Cardiac muscle cell (in vitro differentiated cells and primary cell): ENCODE results near the gene PSMB1. TPM values are rescaled to one million over a fixed set of nuclear protein-coding genes. Genes with fewer than 3 reads are reported as not detected.

Experiments used
- DNase-seq, 2 donors: peaks; one replicate each; pipeline versions ENCODE4 v3.0.0 to v3.0.0-alpha.2; 2010 to 2017; ENCODE audit warnings: low read depth in 1 of 2, low spot score in 1 of 2
- H3K27ac ChIP-seq: fragments of 200-600 bp; sonication (generic); 2 replicates; pipeline ENCODE4 v1.5.1; 2016
- H3K27me3 ChIP-seq: fragments of 200-600 bp; sonication (generic); 2 replicates; pipeline ENCODE4 v1.6.0; 2016; ENCODE audit warnings: control low read depth
- H3K36me3 ChIP-seq: fragments of 200-600 bp; sonication (generic); 2 replicates; pipeline ENCODE4 v1.5.1; 2016; ENCODE audit warnings: control low read depth
- H3K4me1 ChIP-seq: fragments of 200-600 bp; sonication (generic); 2 replicates; pipeline ENCODE4 v1.8.1; 2017; ENCODE audit warnings: low read depth, mild to moderate bottlenecking, mixed run types
- H3K4me3 ChIP-seq: fragments of 200-600 bp; sonication (generic); 2 replicates; pipeline ENCODE4 v1.5.1; 2016; ENCODE audit warnings: mild to moderate bottlenecking
- H3K9me3 ChIP-seq: fragments of 200-600 bp; sonication (generic); 2 replicates; pipeline ENCODE4 v1.5.1; 2017; ENCODE audit warnings: low read depth, mild to moderate bottlenecking, control low read depth
- polyA plus RNA-seq: library from polyadenylated mRNA; unstranded; fragments of >200 nt; fragmentation: Nextera tagmentation; extraction: Ambion mirVana; gene quantifications from 2 replicates; pipeline ENCODE4 v1.2.1, GENCODE V29; 2016
- total RNA-seq: library from RNA; depleted of rRNA; stranded (reverse); fragments of >200 nt; gene quantifications from 2 replicates; pipeline ENCODE4 v1.2.3, GENCODE V29; 2016
- TF ChIP-seq, protein P1 (sequence below): IDR thresholded peaks from 2 replicates; pipeline ENCODE4 v1.5.1; 2012; ENCODE audit warnings: low read depth, mild to moderate bottlenecking, low read length

The PSMB1 gene
- total and polyA plus RNA-seq, 2 experiments from 2014 or later: 162 to 499 TPM

DNA sequence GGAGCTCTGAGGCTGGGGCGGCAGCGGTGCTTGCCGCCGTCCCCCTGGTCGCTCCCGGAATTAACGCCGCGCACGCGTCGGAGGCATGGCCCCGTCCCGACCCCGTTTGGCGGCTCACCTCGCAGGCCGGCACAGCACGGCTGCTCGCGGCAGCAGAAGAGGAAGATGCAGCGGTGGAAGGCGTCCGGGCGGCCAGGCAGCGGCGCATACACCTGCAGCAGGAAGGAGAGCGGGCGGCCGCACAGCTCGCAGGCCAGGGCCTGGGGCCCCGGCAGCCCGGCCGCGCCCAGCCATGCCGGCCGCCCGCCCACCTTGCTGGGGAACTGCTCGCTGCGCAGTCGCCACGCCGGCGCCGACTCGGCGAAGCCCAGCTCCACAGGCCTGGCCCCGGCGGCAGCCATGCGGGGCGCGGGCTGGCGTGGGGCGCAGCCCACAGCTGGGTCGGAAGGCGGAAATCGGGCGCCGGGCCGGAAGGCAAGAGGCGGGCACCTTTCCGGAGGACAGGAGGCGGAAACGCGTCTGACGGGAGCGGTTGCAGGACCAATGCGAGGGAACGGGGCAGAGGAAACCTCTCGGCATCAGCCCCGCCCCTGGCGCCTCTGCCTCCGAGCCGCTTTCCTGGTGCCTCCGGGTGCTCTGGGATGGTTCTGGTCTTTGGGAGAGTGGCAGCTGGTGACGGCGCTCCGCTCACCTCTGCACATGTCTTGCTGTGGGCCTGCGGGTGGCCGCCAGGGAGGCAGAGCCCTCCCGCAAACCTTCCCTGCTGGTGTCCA is 31.3 kb upstream of the PSMB1 start, which contains the start of gene PDCD2:
Gene PDCD2 (minus strand): TSS at position 457 of the 773 bp plus-strand sequence. CDS start 56 bp downstream, at position 401.
- Histone ChIP-seq H3K27ac (peak within 1 kb of the TSS; percentile 75), H3K4me1 (peaks cover 9% of the 10 kb centered on the region), H3K4me3 (peak within 1 kb of the TSS; percentile 95), H3K9me3 (no peaks in the 10 kb centered on the region), H3K36me3 (peaks cover 17% of the 10 kb centered on the region), H3K27me3 (no peaks in the 10 kb centered on the region)
- DNase-seq: peak; percentile 93 to 96
- TF ChIP-seq, protein P1, sequence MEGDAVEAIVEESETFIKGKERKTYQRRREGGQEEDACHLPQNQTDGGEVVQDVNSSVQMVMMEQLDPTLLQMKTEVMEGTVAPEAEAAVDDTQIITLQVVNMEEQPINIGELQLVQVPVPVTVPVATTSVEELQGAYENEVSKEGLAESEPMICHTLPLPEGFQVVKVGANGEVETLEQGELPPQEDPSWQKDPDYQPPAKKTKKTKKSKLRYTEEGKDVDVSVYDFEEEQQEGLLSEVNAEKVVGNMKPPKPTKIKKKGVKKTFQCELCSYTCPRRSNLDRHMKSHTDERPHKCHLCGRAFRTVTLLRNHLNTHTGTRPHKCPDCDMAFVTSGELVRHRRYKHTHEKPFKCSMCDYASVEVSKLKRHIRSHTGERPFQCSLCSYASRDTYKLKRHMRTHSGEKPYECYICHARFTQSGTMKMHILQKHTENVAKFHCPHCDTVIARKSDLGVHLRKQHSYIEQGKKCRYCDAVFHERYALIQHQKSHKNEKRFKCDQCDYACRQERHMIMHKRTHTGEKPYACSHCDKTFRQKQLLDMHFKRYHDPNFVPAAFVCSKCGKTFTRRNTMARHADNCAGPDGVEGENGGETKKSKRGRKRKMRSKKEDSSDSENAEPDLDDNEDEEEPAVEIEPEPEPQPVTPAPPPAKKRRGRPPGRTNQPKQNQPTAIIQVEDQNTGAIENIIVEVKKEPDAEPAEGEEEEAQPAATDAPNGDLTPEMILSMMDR: no peak

DNA sequence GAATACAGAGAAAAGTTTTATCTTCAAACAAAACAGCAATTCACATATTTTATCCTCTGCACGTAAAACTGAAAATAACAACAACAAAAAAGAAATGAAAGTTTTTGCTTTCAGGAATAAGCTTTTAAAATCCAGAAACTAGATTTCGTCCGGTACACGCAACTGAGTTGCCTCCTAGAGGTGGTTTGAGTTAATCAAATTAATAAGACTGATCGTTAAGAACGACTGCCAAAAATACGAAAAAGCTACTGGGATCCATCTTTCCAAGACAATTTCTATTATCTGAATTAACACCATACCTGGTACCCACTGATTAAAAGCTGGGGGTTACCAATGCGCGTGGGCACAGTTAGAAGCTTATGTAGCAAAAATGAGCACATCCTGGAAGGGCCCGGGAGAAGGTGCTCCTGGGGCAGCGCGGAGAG is 30.7 kb upstream of the PSMB1 start:
- Histone ChIP-seq H3K4me3 (peak overlapping the region; percentile 95), H3K4me1 (peaks cover 9% of the 10 kb centered on the region), H3K27ac (peak overlapping the region; percentile 75)

DNA sequence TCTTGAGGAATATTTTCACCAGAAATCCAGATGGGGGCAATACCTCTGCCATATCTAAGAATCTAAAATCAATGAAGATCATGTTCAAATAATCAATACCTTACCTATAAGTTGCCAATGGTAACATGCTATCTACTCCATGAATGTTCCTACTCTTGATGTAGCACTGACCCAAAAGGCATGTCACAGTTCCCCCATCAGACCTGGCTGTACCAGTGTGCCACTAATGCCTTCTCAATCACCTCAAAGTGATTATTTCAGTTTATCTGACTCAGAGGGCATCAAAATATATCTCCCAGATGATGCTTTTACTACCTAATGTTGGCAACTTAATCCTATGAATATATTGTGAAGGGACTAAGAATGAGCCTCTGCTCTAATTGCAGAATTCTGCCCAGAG is 25.8 kb upstream of the PSMB1 start:
- TF ChIP-seq, protein P1: no peak

More for the DNA sequence above, 30.7 kb upstream of the PSMB1 start:
- TF ChIP-seq, protein P1: peak; percentile 13
- no peak for DNase-seq
- H3K27me3 ChIP-seq: no peaks in the 10 kb centered on the region
- H3K36me3 ChIP-seq: peaks cover 20% of the 10 kb centered on the region
- H3K9me3 ChIP-seq: no peaks in the 10 kb centered on the region

DNA sequence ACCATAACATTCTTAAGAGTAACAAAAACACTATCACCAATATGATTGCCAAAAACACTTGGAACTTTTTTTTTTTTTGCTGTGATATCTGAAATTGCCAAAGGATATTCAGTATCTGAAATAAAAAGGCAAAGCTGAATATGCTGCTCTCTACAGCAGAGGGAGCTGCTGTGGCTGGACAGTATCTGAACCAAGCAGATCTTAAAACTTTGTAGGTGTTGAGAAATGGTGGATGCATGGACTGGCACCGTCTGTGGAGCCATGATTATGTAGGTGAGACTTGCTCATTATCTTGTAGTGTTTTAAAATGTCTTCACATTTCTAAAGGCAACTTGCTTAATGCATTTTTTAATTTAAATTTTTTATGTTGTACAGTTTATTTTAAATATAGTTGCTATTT is 22.1 kb upstream of the PSMB1 start:
- Histone ChIP-seq H3K4me1 (no peaks in the 10 kb centered on the region), H3K9me3 (no peaks in the 10 kb centered on the region), H3K36me3 (peaks cover 48% of the 10 kb centered on the region), H3K27me3 (no peaks in the 10 kb centered on the region), H3K4me3 (no peak overlapping the region), H3K27ac (no peak overlapping the region)
- peak in 1 of 2 donors; percentile 20 for DNase-seq
- TF ChIP-seq, protein P1: peak; percentile 35

More for the DNA sequence above, 25.8 kb upstream of the PSMB1 start:
- Histone ChIP-seq H3K27me3 (no peaks in the 10 kb centered on the region), H3K27ac (no peak overlapping the region), H3K36me3 (peaks cover 41% of the 10 kb centered on the region), H3K9me3 (no peaks in the 10 kb centered on the region), H3K4me3 (no peak overlapping the region), H3K4me1 (peaks cover 5% of the 10 kb centered on the region)
- no peak for DNase-seq

DNA sequence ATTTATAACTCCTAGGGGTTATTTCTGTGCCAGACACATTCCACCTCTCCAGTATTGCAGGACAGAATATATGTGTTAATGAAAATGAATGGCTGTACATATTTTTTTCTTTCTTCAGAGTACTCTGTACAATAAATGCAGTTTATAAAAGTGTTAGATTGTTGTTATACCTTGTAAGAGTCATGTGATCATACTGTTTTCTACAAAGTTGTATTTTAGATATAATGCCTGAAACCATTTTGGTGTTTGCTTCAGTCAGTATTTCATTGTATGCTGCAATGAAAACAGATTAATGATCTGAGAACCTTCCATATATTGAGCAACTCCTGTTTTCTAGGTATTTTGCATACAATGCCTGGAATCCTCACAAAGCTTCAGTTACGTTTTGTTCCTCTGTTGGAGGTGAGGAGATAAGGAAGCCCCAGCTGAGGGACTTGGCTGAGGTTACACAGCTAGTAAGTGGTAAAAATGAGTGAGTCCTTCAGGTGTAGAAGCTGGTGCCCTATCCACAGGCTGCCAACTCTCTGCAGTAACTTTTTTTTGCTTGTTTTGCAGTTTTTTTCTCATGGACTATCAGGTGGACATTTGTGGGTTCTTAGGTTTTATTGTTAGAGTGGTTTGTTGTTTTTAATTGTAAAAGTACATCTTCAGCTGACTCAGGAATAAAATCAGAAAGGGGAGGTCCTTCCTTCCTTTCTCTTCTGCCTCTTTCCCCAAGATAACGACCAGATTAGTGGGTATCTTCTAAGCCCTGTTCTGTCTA is 19.8 kb upstream of the PSMB1 start:
- no peaks in the 10 kb centered on the region for H3K27me3 ChIP-seq
- peak in 1 of 2 donors; percentile 17 for DNase-seq
- peaks cover 51% of the 10 kb centered on the region for H3K36me3 ChIP-seq
- no peaks in the 10 kb centered on the region for H3K9me3 ChIP-seq
- no peak overlapping the region for H3K4me3 ChIP-seq
- TF ChIP-seq, protein P1: no peak
- H3K27ac ChIP-seq: no peak overlapping the region
- no peaks in the 10 kb centered on the region for H3K4me1 ChIP-seq
